Ovary (tissue), 9 donors: ENCODE measurements around the gene FAM107B. TPM values are rescaled to one million over a fixed set of nuclear protein-coding genes. Genes with fewer than 3 reads are reported as not detected.

Source experiments
- DNase-seq, 5 donors: peaks; one replicate each; pipeline ENCODE4 v3.0.0-alpha.2; 2019 to 2020
- H3K27ac ChIP-seq, 2 donors: fragments of 200-600 bp; one replicate each; pipeline versions ENCODE4 v1.5.1 to v1.8.0; 2019 to 2022
- H3K27me3 ChIP-seq: fragments of 200-600 bp; one replicate; pipeline ENCODE4 v1.8.0; 2022
- H3K36me3 ChIP-seq: fragments of 200-600 bp; sonication (generic); one replicate; pipeline ENCODE4 v1.5.1; 2019
- H3K4me1 ChIP-seq: one replicate; pipeline ENCODE4 v1.8.1; 2013; ENCODE audit warnings: mild to moderate bottlenecking, moderate library complexity; ENCODE audit not compliant: insufficient read depth
- H3K4me3 ChIP-seq: fragments of 200-600 bp; sonication (generic); one replicate; pipeline ENCODE4 v1.5.1; 2017
- H3K9me3 ChIP-seq, 2 donors: fragments of 200-600 bp in 1 of 2; sonication (generic) in 1 of 2; one replicate each; pipeline versions ENCODE4 v1.5.1 to v1.8.1; 2013 to 2019; ENCODE audit warnings: mild to moderate bottlenecking in 1 of 2, moderate library complexity in 1 of 2
- EP300 ChIP-seq: sonication (generic); formaldehyde crosslinking; IDR thresholded peaks from one replicate; pipeline ENCODE4 v1.6.1; 2017; ENCODE audit warnings: antibody characterized with exemption
- POLR2A ChIP-seq: fragments of 450-650 bp; IDR thresholded peaks from one replicate; pipeline ENCODE4 v1.6.1; 2017; ENCODE audit warnings: antibody characterized with exemption, mild to moderate bottlenecking, moderate library complexity
- WGBS, 3 donors: extraction: QIAGEN DNeasy Blood & Tissue Kit in 1 of 3; methylation state at CpG; one replicate each; pipeline versions ENCODE4 v1.1.5 to v1.1.7; 2013 to 2017; 5-methylcytosine and 5-hydroxymethylcytosine counted together
- intact Hi-C, 4 donors: fragments of 100-400 bp; cut with DNase I; formaldehyde crosslinking; loops; one replicate each; pipeline versions ENCODE4 v1.11.0 to v1.15.1; 2022 to 2023
- polyA plus RNA-seq, 2 donors: library from polyadenylated mRNA; stranded (reverse); fragments of 200-250 nt in 1 of 2; fragments of 350-450 nt in 1 of 2; fragmentation: Illumina TruSeq in 1 of 2; extraction: RNeasy Lipid Tissue Mini Kit (QIAGEN cat#74804) in 1 of 2; gene quantifications; one replicate each; pipeline ENCODE4 v1.2.3, GENCODE V29; 2013 to 2014
- total RNA-seq, 7 donors: library from RNA; depleted of rRNA in 2 of 7; stranded (reverse); fragments of >200 nt in 2 of 7; fragmentation: NEBNext Ultra II Directional in 3 of 7; extraction: Animal tissue kit (Norgen Biotek cat#: 25700) in 3 of 7; gene quantifications; one replicate each; pipeline versions ENCODE4 v1.1.0 to v1.2.4, GENCODE V29; 2016 to 2023
- TF ChIP-seq, protein P1 (sequence below), 3 donors: fragments of 450-650 bp in 2 of 3; fragments of 200-600 bp in 1 of 3; IDR thresholded peaks; one replicate each; pipeline versions ENCODE4 v1.5.1 to v1.8.0; 2016 to 2022; ENCODE audit warnings: antibody characterized with exemption in 3 of 3, mild to moderate bottlenecking in 1 of 3
- donor health status: DM: no; HTN: no; CAD: no; lungs with moderate emphysema.
- donor health status: DM: no; HTN: no; CAD: no.
- donor health status: Bipolar disorder and iron deficiency.
- donor health status: DM: yes; HTN: yes; CAD: no.
- donor health status: DM: no; HTN: no; CAD: no.
- donor health status: DM: yes; HTN: yes; CAD: no.

The FAM107B gene
- total and polyA plus RNA-seq, 9 donors, result 6.0 to 26.6 (median 15.0) TPM

DNA sequence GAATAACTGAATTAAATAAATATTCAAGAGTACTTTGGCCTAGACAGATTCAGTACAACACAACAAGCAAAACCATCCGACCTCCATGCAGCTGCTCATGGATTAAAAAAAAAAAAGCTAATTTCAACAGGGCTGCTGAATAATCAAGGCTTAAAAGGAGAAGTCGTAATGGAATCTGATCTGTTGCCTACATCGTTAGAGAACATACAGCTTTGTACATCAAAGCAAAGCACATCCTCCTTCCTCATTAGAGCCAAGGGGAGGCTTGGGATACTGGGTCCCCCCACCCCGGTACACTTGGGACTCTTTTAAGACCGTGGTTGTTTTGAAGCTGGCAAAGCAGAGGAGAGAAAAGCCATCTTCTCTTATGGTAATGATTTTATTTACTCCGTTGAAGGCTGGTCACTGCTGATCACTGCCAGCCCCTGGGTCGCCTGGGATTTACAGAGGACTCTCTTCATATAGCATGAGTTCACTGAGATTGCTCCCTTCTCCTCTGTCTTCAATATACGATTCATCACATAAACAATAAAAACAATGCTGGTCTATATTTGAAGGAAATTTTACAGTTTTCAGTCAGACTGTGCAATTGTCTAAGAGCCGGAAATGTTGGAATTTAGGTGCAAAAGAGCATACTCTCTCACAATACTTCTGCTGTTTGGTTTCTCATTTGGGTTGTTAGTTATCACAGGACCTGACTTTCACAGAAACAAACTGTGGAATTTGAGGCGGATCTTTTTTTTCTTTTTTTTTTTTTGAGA, 148.8 kb downstream of the FAM107B start:
- Histone ChIP-seq H3K27ac (no peak overlapping the region), H3K36me3 (no peaks in the 10 kb centered on the region), H3K4me1 (no peaks in the 10 kb centered on the region), H3K4me3 (no peak overlapping the region), H3K9me3 (no peaks in the 10 kb centered on the region), H3K27me3 (no peaks in the 10 kb centered on the region)
- 48 to 50% (median 50%) methylated on average over 10 of the region's 10 CpGs for WGBS, 3 donors
- DNase-seq, result no peak
- TF ChIP-seq EP300, result no peak
- TF ChIP-seq, protein P1, sequence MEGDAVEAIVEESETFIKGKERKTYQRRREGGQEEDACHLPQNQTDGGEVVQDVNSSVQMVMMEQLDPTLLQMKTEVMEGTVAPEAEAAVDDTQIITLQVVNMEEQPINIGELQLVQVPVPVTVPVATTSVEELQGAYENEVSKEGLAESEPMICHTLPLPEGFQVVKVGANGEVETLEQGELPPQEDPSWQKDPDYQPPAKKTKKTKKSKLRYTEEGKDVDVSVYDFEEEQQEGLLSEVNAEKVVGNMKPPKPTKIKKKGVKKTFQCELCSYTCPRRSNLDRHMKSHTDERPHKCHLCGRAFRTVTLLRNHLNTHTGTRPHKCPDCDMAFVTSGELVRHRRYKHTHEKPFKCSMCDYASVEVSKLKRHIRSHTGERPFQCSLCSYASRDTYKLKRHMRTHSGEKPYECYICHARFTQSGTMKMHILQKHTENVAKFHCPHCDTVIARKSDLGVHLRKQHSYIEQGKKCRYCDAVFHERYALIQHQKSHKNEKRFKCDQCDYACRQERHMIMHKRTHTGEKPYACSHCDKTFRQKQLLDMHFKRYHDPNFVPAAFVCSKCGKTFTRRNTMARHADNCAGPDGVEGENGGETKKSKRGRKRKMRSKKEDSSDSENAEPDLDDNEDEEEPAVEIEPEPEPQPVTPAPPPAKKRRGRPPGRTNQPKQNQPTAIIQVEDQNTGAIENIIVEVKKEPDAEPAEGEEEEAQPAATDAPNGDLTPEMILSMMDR (IDR thresholded peaks at IDR 0.05), result no peak
- no peak for TF ChIP-seq POLR2A
- intact Hi-C loops, result no loop called here

DNA sequence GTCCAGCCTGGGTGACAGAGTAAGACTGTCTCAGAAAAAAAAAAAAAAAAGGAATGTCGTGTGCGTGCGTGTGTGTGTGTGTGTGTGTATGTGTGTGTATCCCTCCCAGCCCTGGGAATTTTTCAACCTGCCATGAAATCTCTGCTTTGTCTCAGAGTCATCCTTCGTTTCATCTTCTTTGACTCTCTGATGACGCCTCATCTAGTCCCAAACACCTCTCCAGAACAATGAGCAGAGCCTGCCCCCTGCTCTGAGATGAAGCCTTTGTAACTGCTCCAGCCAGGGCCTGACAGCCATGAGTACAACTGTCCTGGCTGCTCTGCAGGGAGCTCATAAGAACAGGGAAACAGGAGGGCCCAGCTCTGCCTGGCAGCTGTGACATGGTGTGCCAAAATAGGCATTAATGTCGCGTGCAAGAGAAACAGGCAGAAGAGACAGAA, 149.5 kb downstream of the FAM107B start:
- Histone ChIP-seq H3K4me3 (no peak overlapping the region), H3K27me3 (no peaks in the 10 kb centered on the region), H3K9me3 (no peaks in the 10 kb centered on the region), H3K27ac (no peak overlapping the region), H3K36me3 (no peaks in the 10 kb centered on the region), H3K4me1 (no peaks in the 10 kb centered on the region)
- intact Hi-C loops, result no loop called here
- TF ChIP-seq EP300, result no peak
- TF ChIP-seq, protein P1 (IDR thresholded peaks at IDR 0.05), result no peak
- DNase-seq, result no peak
- whole genome bisulfite sequencing, 3 donors, result 78 to 88% (median 82%) methylated on average over 7 of the region's 7 CpGs

DNA sequence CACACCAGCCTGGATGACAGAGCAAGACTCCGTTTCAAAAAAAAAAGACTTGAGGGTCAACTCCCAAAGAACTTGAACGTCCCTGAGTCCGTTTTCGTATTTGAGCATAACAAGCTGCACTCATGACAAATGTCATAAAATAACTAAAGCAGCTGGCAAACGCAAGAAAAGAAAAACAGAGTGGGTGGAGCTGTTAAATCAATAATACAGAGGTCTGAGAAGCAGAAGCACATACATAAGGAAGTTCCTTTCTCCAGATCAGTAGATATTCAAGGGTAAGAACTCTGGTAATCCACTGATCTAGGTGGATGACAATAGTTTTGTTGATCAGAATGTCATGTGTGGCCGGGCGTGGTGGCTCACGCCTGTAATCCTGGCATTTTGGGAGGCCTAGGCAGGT, 150.1 kb downstream of the FAM107B start:
- TF ChIP-seq, protein P1 (IDR thresholded peaks at IDR 0.05), result no peak
- TF ChIP-seq POLR2A, result no peak
- H3K4me3 ChIP-seq, result no peak overlapping the region
- intact Hi-C loops, result no loop called here
- no peaks in the 10 kb centered on the region for H3K27me3 ChIP-seq
- WGBS, 3 donors, result 84 to 88% (median 87%) methylated on average over 8 of the region's 8 CpGs
- H3K36me3 ChIP-seq, result no peaks in the 10 kb centered on the region
- no peaks in the 10 kb centered on the region for H3K9me3 ChIP-seq
- no peak overlapping the region for H3K27ac ChIP-seq
- DNase-seq, result no peak
- H3K4me1 ChIP-seq, result no peaks in the 10 kb centered on the region

DNA sequence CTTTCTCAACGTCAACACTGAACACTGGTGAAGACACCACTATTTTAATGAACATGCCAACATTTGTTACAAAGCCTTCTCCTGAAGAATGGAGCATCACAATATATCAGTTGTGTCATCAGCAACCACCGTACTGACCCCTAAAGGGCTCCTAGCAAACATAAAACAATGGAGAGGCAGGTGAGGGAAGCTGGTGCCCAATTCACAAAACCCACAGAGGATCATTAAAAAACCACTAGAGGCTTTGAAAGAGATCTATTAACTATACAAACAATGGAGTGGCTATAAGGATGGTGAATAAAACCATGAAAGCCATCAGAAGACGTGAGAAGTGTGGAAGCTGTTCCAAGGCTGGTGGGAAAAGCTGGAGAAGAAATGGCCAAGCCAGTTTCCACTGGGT, 150.8 kb downstream of the FAM107B start:
- Histone ChIP-seq H3K27me3 (no peaks in the 10 kb centered on the region), H3K27ac (no peak overlapping the region), H3K36me3 (no peaks in the 10 kb centered on the region), H3K4me3 (no peak overlapping the region), H3K4me1 (no peaks in the 10 kb centered on the region), H3K9me3 (no peaks in the 10 kb centered on the region)
- 82 to 90% (median 89%) methylated on average over 3 of the region's 3 CpGs for WGBS, 3 donors
- TF ChIP-seq, protein P1 (IDR thresholded peaks at IDR 0.05), result no peak
- TF ChIP-seq EP300, result no peak
- no peak for TF ChIP-seq POLR2A
- intact Hi-C loops, result no loop called here
- no peak for DNase-seq
